ENCODE results near the gene DNER.
"Not testable (repeated sequence)": the region's sequence is repeated elsewhere in the genome, so short reads cannot be mapped to it uniquely, and the experiment has no call there.

DNER gene

GRCh38 chr2:229614021-229614420, 100.3 kb downstream of the DNER start:
- FAIRE-seq = not testable (repeated sequence)

DNA sequence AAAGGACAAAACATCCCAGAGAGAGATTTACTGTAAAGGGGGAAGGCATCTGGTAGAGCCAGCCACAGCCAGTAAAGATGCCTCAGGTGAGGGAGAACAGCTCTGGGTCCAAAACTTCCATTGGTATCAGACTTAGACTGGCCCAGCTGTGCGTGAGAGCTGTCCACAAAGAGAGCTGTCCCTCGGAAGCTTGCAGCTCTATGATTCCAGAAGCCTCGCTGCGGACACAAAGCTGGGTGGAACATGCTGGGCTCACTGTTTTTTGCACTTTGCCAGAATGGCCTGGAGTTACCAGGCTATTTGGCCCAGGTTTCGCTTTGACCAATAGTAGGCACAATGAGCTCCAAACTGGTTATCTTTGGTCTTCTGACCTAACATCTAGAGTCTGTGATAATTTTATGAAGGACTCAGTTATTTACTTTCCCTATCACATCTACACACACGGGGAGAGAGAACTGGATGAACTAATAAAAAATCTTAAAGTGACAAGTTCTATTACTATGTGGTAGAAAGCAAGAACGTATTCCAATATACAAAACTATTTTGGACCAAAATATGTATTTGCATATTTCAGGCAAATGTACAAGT, 101.9 kb downstream of the DNER start:
- FAIRE-seq = no peak

- no peak for FAIRE-seq
These were observed 103.0 kb downstream of the DNER start for GRCh38 chr2:229611360-229611759.

DNA sequence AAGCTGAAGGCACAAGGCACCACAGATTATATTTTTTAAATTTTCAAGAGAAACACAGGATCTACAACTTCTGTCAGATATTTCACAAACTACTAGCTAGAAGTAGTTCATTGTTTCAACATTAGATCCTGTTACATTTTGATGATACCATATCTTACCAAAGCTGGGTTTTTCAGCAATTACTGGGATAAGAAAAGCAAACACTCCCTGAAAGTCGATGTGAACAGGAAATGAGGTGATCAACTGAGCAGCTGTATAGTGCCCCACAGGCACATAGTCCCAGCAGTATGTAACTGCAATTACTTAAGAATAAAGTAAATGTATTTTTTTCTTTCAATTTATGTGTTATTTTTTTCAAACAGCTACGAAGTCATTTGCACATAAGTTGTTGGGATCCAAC, 103.5 kb downstream of the DNER start:
- no peak for FAIRE-seq

DNA sequence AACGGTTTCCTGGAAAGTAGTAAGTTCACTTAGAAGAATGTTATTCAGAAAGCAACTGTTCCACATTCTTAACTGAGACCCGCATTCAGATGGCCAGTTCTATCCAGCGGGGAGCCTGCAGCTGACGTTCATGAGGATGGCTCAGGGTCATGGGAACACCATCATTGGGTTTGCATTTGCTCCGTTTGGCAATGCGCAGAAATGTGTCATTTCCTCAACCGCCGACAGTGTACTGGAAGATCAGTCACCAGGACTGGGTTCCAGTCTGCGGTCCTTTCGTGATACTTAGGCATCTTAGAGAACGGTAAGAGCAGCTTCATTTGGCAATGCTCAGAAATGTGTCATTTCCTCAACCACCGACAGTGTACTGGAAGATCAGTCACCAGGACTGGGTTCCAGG, 104.0 kb downstream of the DNER start:
- no peak for FAIRE-seq

DNA sequence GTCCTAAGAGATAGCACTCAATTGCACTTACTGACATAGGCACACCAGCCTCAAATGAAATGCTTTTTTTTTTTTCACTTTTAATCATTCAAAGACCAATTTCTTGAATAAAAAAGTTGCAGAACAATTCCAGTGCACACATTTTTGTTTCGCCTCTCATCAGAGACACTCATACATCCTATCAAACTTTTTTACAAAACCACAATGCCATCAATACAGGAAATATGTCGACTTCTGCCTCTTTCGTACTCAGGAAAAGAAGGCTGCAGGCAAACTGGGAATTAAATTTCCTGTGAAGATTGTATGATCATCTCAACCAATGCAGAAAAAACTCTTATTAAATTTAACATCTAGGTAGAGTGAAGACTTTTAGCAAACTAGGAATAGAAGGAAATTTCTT, 112.4 kb downstream of the DNER start:
- no peak for FAIRE-seq

DNA sequence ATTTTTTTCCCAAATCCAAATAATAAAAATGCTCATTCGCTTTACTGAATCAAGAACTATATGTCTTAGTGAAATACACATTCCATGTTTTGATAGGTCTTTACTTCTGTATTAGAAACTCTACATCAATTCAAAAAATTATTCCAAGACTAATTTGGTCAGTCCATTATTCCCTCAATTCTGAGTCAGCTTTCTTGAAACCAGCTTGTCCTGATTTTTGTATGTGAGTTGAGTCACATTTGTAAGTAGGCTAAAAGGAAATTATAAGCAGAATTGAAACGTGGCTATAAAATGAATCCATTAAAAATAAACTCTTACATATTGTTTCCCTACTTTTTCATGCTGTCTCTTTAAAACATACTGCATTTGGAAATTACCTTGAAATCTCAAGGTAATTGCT, 113.0 kb downstream of the DNER start:
- no peak for FAIRE-seq

DNA sequence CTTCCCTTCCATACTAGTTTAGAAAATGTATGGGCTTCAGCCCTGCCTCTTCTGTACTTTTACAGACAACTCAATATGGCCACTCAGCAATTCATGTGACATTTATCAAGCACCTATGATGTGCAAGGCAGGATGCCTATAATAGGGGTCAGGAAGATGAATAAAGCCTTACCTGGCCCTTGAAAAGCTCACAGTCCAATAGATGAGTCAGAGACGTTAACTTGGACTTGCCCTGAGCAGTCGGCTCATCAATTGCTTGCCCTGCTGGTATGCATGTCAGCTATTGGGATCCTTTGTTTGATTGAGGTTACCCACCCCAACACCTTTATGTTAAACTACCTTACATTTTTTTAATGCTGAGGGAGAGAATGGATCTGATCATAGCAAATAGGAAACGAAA, 116.1 kb downstream of the DNER start:
- FAIRE-seq = no peak

GRCh38 chr2:229596796-229597195, 117.6 kb downstream of the DNER start:
- FAIRE-seq = no peak

DNA sequence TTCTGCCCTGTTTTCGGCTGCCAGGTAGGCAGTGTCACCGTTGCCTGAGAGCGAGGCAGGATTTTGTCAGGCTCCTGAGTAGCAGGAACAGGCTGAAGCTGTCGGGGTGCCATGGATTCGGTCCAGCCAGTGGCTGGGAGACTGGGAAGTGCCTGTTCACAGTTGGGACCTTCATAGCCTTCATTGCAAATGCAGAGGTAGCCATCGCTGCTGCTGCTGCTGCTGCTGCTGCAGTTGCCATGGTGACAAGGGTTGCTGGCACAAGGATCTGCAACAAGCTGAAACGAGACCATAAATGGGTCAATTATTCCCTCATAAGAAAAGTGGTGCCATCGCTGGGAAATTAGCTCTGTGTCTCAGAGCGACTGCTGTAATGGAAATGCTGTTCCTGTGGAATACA, 122.7 kb downstream of the DNER start:
- FAIRE-seq = no peak

DNA sequence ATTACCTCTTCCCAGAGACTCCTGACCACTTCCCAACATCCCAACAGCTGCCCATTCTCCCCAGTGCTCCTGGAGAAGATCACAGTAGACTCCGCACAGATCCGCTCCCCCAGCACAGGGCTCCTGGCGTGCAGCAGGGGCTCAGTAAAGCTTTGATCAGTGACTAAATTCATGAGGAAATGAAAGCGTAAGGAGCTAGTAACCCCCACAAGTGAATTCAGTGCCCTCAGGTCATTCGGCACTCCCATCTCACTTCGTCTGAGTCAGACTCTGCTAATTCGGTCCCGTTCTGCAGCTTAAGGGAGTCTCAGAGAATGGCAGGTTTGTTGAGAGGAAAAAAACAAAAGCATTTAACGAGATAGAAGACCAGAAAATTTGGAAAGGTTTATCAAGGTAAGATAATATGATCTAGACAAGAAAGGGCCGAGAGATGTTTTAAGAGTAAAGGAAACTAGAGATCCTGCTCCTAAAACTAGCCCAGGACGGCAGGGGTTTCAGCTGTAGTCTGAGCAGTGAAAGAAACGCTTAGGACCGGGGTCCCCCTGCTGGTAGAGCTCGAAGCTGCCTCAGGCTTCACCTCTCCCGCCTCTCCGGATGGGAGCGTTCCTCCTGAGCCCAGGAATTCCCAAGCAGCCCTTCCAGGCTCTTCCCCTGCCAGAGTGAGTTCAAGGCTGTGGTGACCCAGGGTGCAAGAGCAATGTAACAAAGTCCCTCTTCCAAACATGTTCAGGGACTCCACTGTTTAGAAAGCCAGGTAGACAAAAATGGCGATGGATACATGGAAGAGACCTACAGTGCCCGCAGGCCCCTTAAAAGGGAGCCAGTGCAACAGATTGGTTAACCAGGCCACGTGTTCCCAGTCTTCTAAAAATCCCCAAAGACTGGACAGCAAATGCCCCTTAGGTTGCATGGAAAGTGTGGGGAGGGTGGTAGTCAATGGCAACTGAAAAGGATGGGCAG, 127.3 kb downstream of the DNER start:
- FAIRE-seq = no peak

DNA sequence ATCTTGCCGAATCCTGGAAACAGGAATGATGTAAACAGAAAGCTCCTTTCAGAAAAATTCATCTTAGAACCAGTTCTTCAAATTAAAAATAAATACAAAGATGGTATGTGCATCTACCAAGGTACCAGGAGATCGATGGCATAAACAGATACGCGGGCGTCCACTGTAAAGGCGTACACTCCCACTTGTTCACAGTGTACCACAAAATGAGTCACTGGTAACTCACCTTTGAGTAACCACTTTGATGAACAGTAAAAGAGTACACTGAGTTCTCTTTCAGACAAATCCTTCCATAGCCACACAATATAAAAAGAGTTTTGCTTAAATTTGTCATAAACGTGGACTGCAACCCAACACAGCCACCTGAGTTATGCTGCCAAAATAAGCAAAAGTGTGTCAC, 128.3 kb downstream of the DNER start:
- no peak for FAIRE-seq

GRCh38 chr2:229582151-229582550, 132.2 kb downstream of the DNER start:
- no peak for FAIRE-seq

DNA sequence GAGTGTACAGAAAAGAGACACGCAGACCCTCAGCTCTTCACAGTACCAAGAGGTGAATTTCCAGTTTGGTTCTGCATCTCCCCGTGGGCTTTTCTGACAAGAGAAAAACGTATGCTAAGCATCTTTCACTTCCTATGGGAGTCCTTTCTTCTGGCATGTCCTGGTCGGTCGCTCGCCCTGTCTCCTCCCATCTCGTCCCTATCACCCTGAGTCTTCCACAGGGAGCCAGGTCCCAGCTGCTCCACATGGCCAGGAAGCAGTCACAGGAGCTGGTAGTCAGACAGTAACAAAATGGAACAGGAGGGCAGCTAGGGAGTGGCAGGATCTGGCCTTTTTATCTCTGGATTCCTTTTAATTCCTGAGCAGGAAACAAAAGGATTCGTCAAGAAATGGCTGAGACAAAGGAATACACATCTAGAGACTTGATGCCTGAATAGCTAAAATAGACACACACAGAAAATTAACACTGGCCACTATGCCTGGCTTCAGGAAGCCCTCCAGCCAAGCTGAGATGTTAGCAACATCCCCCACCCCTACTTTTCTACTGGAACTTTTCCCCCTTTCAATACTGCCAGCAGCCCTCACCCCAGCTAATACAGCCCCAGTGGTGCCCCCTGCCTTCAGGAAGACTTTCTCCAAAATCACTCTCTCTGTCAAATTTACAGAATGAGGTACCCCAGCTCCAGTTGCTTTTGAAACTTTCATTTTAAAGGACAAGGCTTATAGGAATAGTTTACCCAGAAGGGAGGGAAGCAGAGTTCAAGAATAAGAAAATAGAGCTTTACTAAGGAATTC, 136.1 kb downstream of the DNER start:
- no peak for FAIRE-seq

DNA sequence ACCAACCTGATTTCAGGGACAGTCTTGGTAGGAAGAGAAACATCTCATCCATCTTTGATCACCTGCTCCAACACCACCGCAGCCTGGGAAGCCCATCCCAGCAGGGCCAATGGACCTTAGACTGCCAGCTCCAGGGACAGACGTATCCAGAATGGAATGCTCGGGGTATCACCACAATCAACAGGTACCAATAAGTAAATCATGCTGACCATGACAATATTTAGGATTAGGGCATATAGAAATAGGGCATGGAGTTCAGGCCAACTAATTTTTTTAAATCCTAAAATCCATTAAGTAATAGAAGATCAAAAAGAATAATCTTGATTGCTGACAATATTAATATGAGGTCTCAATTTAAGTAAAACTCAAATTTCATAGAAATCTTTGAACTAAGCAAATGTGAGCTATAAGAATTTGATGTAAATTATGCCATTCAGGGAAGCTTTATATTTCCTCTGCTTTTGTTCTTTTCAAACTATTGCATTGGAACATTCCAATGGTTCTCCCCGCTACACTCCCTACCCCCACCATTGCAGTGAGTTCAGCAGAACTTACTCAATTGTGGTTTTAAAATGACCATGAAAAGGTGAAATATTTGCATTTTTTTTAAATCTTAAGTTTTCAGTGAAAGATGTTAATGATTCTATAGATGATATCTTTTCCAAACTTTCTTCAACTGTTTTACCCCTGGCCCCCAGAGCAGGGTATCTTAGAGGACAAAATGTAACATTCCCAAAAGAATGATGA, 138.6 kb downstream of the DNER start:
- FAIRE-seq = no peak

DNA sequence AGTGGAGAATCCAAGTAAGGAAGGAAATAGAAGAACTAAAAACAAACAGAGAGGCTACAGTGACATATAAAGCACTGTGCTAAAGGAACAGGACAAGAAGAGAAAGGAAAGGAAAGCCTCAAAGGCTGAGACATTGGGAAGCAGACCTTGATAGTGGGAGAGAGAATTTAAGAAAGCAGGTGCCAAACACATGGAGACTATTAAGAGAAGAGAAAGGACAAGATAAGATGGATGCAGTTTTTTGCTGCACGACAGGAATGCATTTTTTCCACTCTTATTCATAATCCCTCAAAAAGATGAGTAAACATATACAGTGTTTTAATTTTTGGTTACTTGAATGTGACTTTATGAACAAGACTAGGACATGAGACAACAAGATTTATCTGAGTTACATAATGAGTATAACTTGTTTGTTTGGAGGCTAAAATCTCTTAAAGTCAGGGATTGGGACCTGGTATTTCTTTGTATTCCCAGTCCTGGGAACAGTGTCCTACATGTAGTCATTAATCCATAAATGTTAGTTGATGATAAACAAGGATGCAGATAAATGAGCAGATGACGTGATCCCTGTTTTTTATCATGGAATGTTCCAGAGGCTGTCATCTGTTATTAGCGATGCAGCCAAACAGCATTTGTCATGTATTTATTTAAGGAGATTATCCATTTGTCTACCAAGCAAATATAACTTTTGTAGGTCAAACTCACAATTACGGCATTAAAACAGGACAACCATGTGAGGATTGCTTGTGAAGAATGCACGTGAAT, 141.7 kb downstream of the DNER start:
- no peak for FAIRE-seq

DNA sequence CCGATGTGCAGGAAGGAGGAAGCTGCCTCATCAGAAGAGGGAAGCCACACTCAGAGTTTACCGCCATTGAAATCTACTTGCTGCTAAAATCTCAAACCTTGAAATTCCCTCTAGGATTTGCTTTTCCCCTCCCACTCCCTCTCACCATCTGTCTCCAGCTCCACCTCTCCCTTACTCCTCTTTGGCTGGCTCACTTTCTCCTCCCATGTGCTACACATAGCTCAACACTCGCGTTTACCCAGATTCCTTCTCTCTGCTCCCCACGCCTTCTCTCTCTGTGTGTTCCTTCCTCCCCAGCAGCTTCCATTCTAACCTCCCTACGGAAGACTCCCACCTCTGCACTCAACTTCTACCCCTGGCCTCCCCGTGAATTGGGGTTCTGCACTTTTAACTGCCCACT, 143.1 kb downstream of the DNER start:
- FAIRE-seq = no peak

GRCh38 chr2:229566370-229566769, 148.0 kb downstream of the DNER start:
- FAIRE-seq = no peak

DNA sequence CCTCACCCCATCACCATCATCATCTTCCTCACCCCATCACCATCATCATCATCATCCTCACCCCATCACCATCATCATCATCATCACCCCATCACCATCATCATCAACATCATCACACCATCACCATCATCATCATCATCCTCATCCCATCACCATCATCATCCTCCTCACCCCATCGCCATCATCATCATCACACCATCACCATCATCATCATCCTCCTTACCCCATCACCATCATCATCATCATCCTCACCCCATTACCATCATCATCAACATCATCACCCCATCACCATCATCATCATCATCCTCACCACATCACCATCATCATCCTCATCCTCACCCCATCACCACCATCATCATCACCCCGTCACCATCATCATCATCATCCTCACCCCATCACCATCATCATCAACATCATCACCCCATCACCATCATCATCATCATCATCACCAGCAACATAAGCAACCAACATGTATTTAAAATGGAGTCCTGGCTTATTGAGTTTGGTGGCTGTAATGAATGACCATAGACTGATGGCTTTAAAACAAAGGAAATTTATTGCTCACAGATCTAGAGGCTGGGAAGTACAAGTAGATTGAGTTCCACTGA, 150.0 kb downstream of the DNER start:
- no peak for FAIRE-seq

GRCh38 chr2:229563388-229563787, 151.0 kb downstream of the DNER start:
- no peak for FAIRE-seq

DNA sequence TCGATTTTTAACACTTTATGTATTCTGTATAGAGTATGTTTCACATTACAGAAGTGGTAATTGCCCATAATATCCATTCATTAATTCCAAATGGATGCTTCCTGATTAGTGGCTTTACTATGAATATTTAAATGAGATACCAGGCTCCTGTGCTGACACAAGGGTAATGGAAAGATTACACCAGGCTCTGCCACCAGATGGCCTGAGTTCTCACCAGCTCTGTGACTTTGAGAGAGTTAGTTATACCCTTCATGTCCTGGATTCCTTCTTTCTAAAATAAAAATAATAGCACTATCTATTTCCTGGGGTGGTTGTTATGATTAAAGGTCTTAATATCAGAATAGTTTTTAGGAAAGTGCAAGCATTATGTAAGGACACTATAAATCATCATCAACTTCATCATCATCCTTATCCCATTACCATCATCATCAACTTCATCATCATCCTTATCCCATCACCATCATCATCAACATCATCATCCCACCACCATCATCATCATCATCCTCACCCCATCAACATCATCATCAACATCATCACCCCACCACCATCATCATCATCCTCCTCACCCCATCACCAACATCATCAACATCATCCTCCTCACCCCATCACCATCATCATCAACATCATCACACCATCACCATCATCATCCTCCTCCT, 151.8 kb downstream of the DNER start:
- FAIRE-seq = no peak
